ENCODE data around the gene MSLN. TPM values are rescaled to one million over a fixed set of nuclear protein-coding genes. Genes with fewer than 3 reads are reported as not detected.
A peak's percentile ranks its signal among the peaks of the same experiment; 100 is the strongest.

The MSLN gene
- total and polyA plus RNA-seq, 9 of the 15 experiments (the other 6 are each of a cell fraction or from before 2014, with no cell fraction given): not detected

- Histone ChIP-seq H3K4me1 (replicated peaks in 1 of 2; ENCODE audit: control insufficient read depth in 2 of 2, insufficient read depth in 2 of 2, low read length in 2 of 2) (peaks cover 11 to 94% of the 10 kb centered on the region in 2 experiments; a peak in 4 of 5 replicates), H3K4me3 (no peak overlapping the region), H3K27me3 (ENCODE audit: control insufficient read depth in 2 of 2, insufficient read depth in 2 of 2, low read length in 2 of 2) (no peaks in the 10 kb centered on the region), H3K4me2 (ENCODE audit: insufficient read depth, low read length) (no peak overlapping the region), H3K9me1 (ENCODE audit: control insufficient read depth, insufficient read depth, low read length) (no peaks in the 10 kb centered on the region), H3K9me3 (replicated peaks; ENCODE audit: control insufficient read depth, insufficient read depth, low read depth, low read length) (no peaks in the 10 kb centered on the region), H3K36me3 (ENCODE audit: control insufficient read depth, insufficient read depth, low read length) (peaks cover 74% of the 10 kb centered on the region; the same call in 2 of the 3 replicates), H4K20me1 (replicated peaks; ENCODE audit: control insufficient read depth, insufficient read depth, low read length) (peaks cover 4% of the 10 kb centered on the region; the same call in 1 of the 2 replicates), H2AFZ (ENCODE audit: low read depth, low read length) (no peak overlapping the region), H3K27ac (ENCODE audit: extremely low read depth, low read depth, low read length) (no peak overlapping the region), H3K9ac (ENCODE audit: insufficient read depth in 1 of 2, low read depth in 2 of 2, low read length in 2 of 2) (peak overlapping the region in 1 of 2 experiments; percentile 29; a peak in 1 of 4 replicates), H3K79me2 (ENCODE audit: control insufficient read depth, insufficient read depth, low read length) (peaks cover 29% of the 10 kb centered on the region)
- FAIRE-seq (no peak), ATAC-seq (no peak), DNase-seq (ENCODE audit: extremely low read depth in 1 of 4, low spot score in 3 of 4) (no peak)
- POLR2A ChIA-PET: interaction anchor here (0.6 to 1.3 kb wide), 3 partner anchors 11 to 83 kb away, joined by 3 to 5 read pairs (median 3); no protein-coding TSS in a partner anchor
- no TSS peak for BruUV-seq (replicated peaks)
- no peak for TF ChIP-seq RFX5 (IDR thresholded peaks at IDR 0.05; ENCODE audit: low read depth, low read length)
- intact Hi-C loops (cut with micrococcal nuclease) (no loop called here), in situ Hi-C loops (cut with MboI) (no loop called here)
- 94% methylated on average over 7 of the region's 17 CpGs for WGBS (ENCODE audit: insufficient coverage, low coverage, missing lambda C conversion rate)
- CTCF ChIA-PET (ENCODE audit: low intra/inter-chr PET ratio): no interaction called here
Measured at GRCh38 chr16:790086-790485, 29.6 kb downstream of the MSLN start.

- FAIRE-seq: no peak
- ATAC-seq: no peak
- H2AFZ ChIP-seq (ENCODE audit: low read depth, low read length): no peak overlapping the region
- CTCF ChIA-PET (ENCODE audit: low intra/inter-chr PET ratio): no interaction called here
- no peak overlapping the region for H3K4me3 ChIP-seq
- in situ Hi-C loops (cut with MboI): no loop called here
- peaks cover 13 to 92% of the 10 kb centered on the region in 2 experiments; a peak in 4 of 5 replicates for H3K4me1 ChIP-seq (replicated peaks in 1 of 2; ENCODE audit: control insufficient read depth in 2 of 2, insufficient read depth in 2 of 2, low read length in 2 of 2)
- peaks cover 29% of the 10 kb centered on the region for H3K79me2 ChIP-seq (ENCODE audit: control insufficient read depth, insufficient read depth, low read length)
- BruUV-seq (replicated peaks): no TSS peak
- POLR2A ChIA-PET: no interaction called here
- 98% methylated on average over 23 of the region's 23 CpGs for WGBS (ENCODE audit: insufficient coverage, low coverage, missing lambda C conversion rate)
- H3K27me3 ChIP-seq (ENCODE audit: control insufficient read depth in 2 of 2, insufficient read depth in 2 of 2, low read length in 2 of 2): no peaks in the 10 kb centered on the region
- H3K27ac ChIP-seq (ENCODE audit: extremely low read depth, low read depth, low read length): no peak overlapping the region
- 0 out of 4 replicates have a peak overlapping the region, but pooled peaks of 1 of the 2 experiments have one; percentile 31 for H3K9ac ChIP-seq (ENCODE audit: insufficient read depth in 1 of 2, low read depth in 2 of 2, low read length in 2 of 2)
- no peak for DNase-seq (ENCODE audit: extremely low read depth in 1 of 4, low spot score in 3 of 4)
- TF ChIP-seq RBFOX2 (IDR thresholded peaks at IDR 0.05; ENCODE audit: low read depth, low read length) (peak; percentile 20; the same call in 1 of the 2 replicates), BCLAF1 (IDR thresholded peaks at IDR 0.05; ENCODE audit: borderline replicate concordance in 1 of 2, control insufficient read depth in 1 of 2, low read depth in 2 of 2, low read length in 1 of 2) (no peak)
- no peaks in the 10 kb centered on the region for H3K9me3 ChIP-seq (replicated peaks; ENCODE audit: control insufficient read depth, insufficient read depth, low read depth, low read length)
- intact Hi-C loops (cut with micrococcal nuclease): no loop called here
- no peak overlapping the region for H3K4me2 ChIP-seq (ENCODE audit: insufficient read depth, low read length)
- H3K9me1 ChIP-seq (ENCODE audit: control insufficient read depth, insufficient read depth, low read length): no peaks in the 10 kb centered on the region
- 0 out of 2 replicates have a peak, but pooled peaks cover 4% of the 10 kb centered on the region for H4K20me1 ChIP-seq (replicated peaks; ENCODE audit: control insufficient read depth, insufficient read depth, low read length)
- H3K36me3 ChIP-seq (ENCODE audit: control insufficient read depth, insufficient read depth, low read length): peaks cover 67% of the 10 kb centered on the region; the same call in 2 of the 3 replicates
Measured at GRCh38 chr16:791131-791530, 30.6 kb downstream of the MSLN start.
